HG03097 (cell line): ENCODE measurements around the gene PHLDB3.
A peak's percentile ranks its signal among the peaks of the same experiment; 100 is the strongest.
"Not testable (repeated sequence)": the region's sequence is repeated elsewhere in the genome, so short reads cannot be mapped to it uniquely, and the experiment has no call there.

Experiments used
- ATAC-seq: cut with Tn5 transposase; IDR thresholded peaks from one replicate; pipeline ENCODE4 v1.9.1; 2021; ENCODE audit not compliant: unreplicated experiment, low FRiP score

Gene PHLDB3

DNA sequence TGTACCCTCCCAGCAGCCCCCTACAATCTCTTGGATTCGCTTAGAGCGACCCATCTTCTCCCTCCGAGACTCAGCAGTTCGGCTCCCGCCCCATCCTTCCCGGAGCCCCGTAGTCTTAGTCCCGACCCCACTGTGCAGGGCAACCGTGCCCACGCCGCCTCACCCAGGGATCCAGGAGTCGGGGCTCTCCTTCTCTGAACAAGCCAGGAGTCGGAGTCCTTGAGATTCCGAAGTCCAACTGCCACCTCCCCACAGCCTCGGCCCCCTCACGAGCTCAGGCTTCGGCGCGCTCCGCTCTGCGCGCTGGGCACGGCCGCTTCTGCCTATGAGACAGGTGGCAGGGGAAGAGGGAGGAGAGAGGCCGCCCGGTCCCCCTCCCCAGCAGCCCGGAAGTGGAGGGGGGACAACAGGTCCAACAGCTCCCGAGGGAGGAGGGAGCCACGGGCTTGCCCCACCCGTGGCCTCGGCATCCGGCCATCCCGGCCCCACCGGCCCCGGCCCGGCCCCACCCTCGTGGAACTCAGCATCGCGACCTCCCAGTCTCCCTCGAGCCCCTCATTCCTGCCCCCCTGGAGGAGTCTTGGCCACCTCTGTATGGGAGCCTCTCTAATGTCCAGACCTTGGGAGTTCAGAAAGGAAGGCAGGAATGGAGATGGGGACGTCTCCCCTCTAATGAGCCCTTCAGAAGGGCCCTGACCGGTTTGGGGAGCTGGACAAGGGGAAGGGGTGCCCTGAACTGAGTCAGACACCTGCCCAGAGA, at the start of gene PHLDB3:
Gene PHLDB3, minus strand, starts transcription at position 321 of the 760 bp plus-strand sequence. CDS start 628 bp downstream, outside the sequence.
- ATAC-seq = peak; percentile 15

DNA sequence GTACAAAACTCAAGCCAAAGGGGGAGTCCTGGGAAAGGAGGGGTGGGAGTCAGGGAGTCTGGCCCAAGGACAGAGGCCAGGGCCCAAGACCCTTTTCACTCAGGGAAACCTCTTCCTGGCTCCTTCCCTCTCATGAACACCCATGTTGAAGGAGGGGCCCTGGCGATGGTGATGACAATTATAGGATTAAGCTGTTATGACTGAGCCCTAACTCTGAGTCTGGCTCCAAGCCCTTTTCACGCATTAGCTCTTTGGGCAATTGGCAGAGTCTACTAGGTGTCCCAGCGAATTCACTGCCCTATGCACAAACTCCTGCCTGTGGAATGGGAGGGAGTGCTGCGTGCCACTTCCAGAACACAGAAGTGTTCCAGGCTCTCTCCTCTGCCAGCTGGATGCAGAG, 49.1 kb upstream of the PHLDB3 start:
- ATAC-seq = no peak

DNA sequence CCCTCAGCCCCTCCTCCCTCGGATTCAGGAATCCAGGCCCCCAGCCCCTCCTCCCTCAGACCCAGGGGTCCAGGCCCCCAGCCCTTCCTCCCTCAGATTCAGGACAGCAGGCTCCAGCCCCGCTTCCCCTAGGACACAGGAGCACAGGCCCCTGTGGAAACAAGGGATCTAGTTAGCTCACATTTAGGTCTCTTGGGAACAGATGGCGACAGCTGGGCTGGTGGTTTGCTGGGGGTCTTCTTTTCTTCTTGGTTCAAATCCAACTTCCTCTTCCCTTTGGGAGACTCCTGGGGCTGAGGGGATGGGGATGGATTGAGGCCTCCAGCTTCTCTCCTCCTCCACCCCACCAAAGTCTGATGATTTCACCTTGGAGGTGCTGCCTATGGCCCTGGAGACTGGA, 48.1 kb upstream of the PHLDB3 start:
- no peak for ATAC-seq

DNA sequence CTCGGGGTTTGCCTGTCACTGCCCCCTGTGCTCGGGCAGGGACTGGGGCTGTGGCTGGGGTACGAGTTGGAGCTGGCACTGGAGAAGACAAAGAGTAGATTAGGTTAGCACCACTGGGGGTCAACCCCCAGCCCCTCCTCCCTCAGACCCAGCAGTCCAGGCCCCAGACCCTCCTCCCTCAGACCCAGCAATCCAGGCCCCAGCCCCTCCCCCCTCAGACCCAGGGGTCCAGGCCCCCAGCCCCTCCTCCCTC, 47.6 kb upstream of the PHLDB3 start:
- ATAC-seq = no peak

DNA sequence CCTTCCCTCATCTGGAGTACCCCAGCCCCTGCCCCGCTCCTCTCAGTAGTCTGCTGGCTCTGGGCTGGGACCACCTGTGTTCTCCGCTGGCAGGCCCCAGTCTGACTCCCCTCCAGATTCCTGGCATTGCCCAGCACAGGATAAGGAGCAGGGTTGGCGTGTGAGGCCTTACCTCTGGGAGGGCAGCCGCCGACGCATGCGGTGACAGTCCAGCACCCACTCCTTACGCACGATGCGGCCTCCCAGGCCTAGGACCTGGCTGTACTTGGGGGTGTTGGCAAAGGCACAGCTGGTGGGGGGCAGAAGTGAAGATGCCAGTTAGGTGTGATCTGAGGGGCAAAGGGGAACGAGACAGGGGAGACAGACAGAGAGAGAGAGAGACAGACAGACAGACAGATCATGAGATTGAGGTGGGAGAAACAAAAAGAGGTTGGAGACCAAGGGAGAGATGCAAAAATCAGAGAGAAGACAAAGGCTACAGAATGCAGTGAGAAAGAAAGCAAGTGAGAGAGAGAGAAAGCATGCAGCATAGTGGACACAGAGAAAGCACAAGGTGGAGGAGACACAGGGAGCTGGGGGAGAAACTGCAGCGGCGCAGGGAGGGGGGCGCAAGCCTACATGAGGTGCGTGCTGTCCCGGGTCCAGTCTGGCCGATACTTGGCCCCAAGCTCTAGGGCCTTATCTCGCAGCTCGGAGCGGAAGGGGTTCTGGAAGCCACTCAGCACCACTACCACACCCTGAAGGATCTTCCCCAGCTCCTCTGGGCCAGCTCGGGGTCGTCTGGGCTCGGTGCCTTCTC, 47.1 kb upstream of the PHLDB3 start:
- ATAC-seq = no peak

DNA sequence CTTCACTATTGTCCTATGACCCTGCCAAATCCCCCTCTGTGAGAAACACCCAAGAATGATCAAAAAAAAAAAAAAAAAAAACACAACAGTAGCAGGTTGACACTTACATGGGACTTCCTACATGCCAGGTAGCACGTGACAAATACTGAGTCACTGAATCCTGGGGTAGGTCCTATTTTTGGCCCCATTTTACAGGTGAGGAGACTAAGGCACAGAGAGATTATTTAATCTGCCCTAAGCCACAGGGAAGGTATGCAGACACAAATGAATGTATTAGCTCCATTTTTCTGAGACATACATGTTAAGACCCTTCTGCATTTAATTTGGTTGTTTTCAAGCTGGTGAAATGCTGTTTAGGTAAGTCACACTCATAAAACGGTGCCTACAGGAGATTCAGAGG, 44.2 kb upstream of the PHLDB3 start:
- no peak for ATAC-seq

DNA sequence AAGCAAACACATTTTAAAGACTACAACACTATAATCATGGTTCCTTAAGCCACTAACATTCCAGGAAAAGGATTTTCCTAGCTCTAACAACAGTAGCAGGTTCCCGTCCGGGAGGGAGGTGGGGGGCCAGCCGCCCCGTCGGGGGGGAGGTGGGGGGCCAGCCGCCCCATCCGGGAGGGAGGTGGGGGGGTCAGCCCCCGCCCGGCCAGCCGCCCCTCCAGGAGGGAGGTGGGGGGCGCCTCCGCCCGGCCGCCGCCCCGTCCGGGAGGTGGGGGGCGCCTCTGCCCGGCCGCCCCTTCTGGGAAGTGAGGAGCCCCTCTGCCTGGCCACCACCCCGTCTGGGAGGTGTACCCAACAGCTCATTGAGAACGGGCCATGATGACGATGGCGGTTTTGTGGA, 43.4 kb upstream of the PHLDB3 start:
- ATAC-seq = not testable (repeated sequence)

DNA sequence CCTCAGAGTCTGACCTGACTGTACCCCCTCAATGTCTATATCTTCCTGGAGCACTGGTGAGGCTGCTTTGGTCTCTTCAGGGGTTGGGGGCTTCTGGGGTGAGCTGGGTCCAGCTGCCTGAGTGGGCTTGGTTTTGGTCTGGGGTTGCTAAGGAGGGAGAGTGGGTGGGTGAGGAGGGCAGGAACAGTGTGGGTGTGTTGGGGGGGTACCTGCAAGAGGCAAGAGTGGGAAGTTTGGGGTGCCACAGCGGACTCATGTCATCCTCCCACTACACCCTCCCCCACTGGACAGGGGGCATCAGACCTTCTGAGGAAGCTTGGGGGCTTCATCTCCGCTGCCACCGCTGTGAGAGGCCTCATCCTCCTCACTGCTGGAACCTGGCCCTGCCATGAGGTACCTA, 42.0 kb upstream of the PHLDB3 start:
- ATAC-seq = no peak

DNA sequence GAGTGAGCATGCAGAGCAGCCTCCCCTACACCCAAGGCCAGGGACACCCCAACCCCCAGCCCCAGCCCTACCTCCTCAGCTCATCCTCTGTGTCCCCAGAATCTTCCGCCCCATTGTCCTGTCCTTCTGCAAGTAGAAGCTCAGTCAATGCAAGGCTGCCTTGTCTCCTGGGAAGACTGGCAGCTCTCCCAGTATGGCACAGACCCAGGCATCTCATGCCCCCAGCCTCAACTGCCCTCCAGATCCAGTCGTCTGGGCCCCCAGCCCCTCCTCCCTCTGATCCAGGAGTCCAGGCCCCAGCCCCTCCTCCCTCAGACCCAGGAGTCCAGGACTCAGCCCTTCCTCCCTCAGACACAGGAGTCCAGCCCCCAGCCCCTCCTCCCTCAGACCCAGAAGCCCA, 41.4 kb upstream of the PHLDB3 start:
- no peak for ATAC-seq

DNA sequence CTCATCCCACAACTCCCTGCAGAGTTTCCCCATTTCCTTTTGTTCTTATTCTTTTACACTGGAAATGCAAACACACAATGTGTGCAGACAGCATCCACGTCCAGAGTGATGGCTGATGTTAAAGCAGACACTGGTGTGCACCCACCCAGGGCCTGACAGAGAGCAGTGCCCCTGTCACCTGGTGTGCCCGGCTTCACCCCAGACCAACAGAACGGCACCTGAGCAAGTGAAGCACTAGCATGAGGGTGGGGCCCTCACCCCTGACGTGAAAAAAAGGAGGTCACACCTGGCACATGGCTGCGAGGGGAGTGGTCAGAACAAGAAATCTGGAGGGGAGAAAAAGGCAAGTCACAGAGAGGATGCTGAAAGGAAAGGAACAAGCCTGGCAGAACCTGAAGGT, 40.7 kb upstream of the PHLDB3 start:
- no peak for ATAC-seq

DNA sequence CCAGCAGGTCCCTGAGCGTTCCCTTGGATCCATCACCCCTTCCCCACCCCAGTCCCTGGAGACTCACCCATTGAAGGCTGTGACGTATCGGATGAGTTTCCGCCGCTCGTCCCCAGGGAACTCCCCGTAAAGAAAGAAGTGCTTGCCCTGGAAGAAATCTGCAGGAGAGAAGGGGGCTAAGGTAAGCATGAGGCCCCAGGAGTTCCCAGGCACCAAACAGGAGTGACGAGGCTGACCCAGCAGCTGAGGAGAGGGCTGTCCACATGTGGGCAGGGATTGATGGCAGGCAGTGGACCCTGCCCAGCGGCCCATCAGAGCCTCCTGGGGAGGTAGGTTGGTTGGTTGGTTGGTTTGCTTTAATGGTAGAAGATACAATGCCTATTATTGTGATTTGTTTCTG, 39.5 kb upstream of the PHLDB3 start:
- ATAC-seq = no peak

DNA sequence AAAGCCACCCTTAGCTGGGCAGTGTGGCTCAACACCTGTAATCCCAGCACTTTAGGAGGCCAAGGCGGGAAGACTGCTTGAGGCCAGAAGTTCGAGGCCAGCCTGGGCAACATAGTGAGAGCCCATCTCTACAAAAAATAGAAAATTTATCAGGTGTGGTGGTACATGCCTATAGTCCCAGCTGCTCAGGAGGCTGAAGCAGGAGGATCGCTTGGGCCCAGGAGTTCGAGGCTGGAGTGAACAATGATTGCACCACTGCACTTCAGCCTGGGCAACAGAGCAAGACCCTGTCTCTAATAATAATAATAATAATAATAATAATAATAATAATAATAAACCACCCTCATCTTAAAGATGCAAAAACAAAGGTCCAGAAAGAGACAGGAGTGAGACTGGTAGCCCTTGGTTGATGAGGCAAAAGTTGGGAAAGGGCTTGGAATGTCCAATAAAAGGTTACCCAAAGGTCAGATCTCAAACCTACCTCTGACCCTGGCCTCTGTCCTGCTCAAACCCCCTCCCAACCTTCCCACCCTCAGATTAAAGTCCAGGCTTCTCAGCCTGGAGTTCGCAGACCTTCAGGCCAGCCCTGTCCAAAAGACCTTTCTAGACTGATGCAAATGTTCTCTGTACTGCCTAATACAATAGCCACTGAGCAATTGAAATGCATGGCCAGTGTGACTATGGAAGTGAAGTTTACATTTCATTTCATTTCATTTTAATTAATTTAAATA, 37.5 kb upstream of the PHLDB3 start:
- ATAC-seq = no peak

DNA sequence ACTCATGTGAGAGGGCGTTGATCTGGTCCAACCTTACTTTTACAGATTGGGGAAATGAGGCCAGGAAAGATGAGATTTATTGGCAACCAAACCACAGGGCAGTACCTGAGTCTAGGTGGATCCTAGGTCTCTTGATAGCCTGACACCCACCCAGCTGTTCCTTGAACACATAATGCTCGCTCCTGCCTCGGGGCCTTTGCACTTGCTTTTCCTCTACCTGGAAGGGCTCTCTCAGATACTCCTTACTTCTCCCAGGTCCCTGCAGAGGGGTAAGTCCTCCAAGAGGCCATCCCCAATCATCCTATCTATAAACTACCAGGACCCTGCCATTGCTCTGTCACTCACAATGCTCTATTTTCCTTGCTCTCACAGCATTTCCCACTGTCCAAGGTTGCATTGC, 35.8 kb upstream of the PHLDB3 start:
- no peak for ATAC-seq

DNA sequence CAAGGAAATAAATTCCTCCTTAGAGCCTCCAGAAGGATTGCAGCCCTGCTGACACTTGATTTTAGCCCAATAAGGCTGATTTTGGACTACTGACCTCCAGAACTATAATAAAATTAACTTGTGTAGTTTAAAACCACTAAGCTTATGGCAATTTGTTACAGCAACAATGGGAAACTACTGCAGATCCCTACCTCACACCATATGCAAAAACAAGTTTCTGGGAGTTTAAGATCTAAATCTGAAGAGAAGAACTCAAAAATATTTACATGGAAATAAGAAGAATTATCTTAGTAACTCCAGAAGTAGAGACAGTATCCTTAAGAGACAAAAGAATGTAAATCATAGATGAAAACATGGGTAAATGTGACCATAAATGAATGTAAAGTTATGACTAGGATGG, 34.4 kb upstream of the PHLDB3 start:
- no peak for ATAC-seq

DNA sequence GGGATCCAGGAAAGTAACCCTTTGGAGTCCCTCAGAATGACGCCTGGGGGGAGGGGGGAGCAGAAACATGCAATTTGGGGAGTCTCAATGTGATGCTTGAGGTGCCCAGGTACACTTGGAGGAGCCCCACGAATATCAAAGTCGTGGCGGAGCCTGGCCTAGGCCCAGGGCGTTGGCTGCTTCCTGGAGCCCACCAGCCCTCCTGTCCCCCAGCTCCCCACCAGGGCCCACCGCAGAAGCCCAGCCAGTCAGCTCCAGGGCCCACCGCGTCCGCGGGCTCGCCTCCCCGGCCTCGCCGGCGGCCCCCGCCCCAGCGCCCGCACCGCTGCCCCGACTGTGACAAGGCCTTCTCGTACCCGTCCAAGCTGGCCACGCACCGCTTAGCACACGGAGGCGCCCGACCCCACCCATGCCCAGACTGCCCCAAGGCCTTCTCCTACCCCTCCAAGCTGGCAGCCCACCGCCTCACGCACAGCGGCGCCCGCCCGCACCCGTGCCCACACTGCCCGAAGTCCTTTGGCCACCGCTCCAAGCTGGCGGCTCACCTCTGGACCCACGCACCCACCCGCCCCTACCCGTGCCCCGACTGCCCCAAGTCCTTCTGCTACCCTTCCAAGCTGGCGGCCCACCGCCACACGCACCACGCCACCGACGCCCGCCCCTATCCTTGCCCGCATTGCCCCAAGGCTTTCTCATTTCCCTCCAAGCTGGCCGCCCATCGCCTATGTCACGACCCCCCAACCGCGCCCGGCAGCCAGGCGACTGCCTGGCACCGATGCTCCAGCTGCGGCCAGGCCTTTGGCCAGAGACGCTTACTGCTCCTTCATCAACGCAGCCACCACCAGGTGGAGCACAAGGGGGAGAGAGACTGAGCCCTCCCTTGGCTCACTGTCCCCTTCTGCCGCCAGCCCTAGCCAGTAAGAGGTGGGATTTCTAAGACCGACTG, 30.5 kb upstream of the PHLDB3 start:
- no peak for ATAC-seq

DNA sequence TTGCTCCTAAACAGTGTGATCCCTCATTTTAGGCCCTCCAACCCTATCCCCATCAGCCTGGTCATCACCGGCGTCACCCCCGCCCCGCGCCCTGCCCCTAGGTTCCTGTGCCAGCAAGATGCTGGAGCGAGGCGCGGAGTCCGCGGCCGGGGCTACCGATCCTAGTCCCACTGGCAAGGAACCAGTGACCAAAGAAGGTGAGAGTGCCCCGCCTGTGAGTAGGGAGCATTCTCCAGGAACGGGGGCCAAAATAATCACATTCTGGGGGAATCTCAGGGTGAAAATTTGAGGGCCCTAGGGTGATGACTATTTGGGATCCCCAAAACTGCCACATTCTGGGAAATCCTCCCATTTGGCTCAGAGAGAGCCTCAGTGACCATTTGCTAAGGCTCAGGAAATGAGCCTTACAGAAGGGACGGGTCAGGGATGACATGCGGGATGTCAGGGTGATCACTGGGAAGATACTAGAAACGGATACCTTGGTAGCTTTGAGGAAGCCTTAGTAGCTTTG, 29.8 kb upstream of the PHLDB3 start:
- no peak for ATAC-seq

DNA sequence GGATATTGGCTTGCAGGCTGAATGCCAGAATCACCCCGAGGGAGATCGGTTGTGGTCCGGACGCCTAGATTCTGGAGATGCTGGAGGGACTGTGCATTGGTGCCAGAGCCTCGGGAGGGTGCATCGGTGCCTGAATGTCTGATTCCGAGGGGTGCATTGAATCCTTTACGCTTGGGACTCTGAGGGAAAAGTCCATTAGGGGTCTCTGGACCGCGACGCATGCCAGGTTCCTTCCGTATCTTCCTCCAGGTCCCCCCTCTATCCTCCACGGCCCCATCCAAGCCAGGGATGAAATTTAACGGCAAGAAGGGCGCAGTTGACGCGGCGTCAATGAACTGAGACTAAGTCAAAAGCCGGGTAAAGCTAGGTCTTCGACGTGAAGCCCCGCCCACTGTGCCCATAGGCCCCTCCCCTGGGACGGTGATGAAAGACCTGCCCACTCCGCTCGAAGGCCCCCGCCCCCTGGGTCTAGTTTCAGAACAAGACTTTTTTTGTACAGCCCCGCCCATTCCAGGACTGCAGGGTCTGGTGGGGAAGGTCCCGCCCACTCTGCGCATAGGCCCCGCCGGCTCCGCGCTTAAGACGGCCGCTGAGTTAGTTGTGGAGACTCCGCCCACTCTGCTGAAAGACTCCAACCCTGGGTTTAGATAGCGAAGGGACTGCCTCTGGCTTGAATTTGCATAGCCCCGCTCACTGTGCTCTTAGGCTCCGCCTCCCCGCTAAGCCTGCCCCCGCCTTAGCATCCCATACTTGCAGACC, 29.2 kb upstream of the PHLDB3 start:
- peak; percentile 55 for ATAC-seq

DNA sequence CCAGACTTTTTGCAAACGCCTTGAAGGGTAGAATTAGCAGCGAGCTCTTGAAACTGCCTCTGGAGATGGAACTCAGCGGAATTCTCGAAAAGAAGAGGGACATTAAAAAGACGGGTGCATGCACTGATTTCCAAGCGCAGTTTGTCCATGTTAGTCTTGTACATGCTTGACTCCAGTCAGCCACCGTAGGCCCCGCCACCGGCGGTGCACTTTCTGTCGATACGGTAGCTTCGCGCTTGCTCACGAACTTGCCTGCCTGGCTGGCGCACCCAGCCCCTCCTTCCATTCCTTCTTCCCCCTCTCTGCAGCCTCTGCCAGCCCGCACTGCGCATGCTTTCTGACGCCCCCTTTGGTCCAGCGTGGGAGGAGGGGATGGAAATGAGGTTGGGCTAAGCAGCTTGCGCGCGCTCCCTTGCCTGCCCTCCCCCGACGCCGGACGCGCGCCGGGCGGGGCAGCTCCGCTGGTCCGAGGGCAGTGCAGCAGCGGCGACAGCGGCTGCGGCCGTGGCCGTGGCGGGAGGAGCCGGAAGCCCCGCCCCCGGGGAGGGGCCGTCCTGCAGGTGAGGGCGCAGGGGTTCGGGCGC, 28.5 kb upstream of the PHLDB3 start, which contains the start of gene ZNF575:
Gene ZNF575, plus strand, starts transcription at position 227 of the 584 bp plus-strand sequence. CDS start 1,235 bp downstream, outside the sequence.
- ATAC-seq = peak; percentile 56

DNA sequence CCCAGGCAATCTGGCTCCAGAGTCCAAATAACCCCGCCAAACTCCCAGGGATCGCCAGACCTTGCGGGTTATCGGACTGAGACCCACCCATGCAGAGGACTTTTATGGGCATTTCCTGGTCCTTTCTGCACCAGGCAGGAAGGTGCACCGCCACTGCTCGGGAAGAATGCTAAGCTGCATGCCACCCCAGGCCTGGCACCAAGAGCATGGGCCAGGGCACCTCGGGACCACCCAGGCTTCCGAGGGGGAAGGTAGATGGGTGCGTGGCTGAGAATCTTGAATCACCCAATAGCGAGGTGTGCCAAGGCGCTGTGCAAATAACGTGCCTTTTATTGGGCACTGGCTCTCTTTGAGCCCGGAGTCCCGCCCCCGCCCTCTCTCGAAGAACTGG, 28.0 kb upstream of the PHLDB3 start:
- ATAC-seq = no peak
